Measurements from ENCODE around the gene HMOX1.

Gene HMOX1, protein sequence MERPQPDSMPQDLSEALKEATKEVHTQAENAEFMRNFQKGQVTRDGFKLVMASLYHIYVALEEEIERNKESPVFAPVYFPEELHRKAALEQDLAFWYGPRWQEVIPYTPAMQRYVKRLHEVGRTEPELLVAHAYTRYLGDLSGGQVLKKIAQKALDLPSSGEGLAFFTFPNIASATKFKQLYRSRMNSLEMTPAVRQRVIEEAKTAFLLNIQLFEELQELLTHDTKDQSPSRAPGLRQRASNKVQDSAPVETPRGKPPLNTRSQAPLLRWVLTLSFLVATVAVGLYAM

GRCh38 chr22:35380537-35381423 lies at the start of gene HMOX1:
Gene HMOX1 (plus strand): TSS chr22:35381096. CDS start chr22:35381174, 78 bp downstream.
- DNase-seq: peak; percentile 75

GRCh38 chr22:35332278-35332677 lies 48.6 kb upstream of the HMOX1 start:
- DNase-seq: no peak

DNA sequence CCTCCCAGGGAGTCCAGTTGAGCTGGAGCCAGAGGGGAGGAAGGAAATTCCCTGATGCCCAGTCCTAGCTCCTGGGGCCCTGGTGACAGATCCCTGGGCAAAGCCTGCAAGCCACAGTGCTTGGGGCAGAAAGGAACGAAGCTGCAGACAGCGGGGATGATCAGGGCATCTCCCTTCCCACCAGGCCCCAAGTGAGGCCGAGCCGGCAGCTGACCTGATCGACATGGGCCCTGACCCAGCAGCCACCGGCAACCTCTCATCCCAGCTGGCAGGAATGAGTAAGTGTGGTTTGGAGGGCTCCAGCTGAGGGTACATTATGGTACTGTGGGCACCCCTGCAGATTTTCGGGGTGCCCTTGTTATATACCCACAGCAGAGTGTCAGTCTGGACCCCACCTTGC lies 47.7 kb upstream of the HMOX1 start:
- DNase-seq: no peak

DNA sequence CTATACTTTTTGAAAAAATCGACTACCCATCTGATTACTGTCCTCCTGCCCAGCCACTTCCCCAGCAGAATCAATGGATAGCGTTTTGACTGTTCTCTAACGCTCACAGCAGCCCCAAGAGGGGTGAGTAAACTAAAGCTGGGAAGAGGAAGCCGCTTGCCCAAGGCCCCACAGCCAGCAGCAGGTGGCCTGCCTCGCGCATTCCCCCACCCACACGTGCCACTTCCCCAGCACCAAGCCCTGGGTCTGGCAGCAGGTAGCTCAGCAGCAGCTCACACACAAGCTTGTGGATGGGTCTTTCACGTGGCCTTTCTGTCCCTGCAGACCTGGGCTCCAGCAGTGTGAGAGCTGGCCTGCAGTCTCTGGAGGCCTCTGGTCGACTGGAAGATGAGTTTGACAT lies 46.9 kb upstream of the HMOX1 start:
- DNase-seq: no peak

DNA sequence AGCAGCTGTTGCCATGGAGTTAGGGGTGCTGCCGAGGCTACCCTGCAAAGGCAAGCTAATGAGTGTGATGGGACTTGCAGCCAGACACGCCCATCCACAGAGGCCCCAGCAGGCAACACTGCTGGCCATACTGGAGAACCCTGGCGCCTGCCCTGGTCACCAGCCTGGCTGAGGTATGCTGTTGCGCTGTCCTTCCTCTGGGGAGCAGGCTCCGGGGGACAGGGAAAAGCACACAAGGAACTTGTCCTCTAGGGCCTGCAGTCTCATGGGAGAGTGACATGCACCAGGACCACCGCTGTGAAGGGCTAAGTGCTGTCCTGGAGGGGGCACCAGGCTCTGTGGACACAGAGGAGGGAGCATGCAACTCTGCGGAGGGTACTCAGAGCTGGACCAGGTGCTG lies 45.4 kb upstream of the HMOX1 start:
- DNase-seq: no peak

DNA sequence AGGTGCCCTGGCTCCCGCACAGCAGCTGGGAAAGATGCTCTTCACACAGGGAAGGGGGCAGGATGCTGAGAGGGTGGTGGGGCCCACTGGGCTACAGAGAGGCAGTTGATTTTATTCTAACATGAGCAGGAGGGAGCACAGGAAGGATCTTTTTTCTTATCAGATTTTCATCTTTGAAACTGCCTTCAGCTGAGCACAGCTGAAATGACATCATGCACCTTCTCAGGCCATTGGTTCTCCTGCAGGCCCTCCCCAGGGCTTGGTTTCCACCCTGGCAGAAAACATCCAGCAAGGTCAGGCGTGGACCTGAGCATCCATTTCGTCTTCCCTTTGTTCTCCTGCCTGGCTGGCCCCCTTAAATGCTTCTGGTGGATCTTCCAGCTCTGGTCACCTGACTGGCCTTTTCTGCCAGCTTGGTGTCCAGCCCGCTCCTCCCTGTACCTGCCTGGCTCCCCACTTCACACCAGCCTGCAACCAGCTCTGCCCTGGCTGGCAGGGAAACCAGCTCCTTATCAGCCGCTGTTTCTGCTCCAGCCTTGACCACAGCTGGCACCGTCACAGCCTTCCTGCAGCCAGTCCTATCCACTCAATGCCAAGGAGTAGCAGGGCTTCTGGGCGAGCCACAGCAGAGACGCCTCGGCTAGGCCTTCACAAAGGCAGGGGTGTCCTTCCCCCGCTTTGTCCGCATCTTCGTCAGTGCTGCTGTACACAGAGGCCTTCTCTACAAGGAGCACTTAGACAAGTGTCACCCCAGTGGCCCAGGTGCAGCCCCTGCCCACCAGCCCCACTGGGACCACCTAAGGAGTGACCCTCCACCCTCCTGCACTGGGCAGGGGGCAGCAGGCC lies 44.7 kb upstream of the HMOX1 start:
- DNase-seq: no peak

DNA sequence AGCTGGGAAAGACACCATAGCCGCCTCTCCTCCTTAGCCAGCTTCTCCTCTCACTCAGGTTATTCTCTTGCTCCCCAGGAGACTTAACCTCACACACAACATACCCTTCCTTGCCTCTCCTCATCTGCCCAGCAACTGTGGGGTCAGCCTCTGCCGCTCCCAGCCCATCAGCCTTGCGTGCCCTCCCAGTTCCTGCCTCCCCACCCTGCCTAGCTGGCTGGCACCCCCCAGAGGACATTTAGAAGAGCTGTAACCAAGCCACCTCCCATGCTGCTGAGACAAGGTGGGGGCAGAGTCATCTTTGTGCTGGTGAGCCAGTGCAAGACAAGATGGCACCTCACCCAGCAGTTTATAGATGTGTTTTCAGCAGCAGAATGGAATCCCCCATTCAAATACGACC lies 43.0 kb upstream of the HMOX1 start:
- no peak for DNase-seq

GRCh38 chr22:35341090-35341874 lies 39.6 kb upstream of the HMOX1 start:
- no peak for DNase-seq

GRCh38 chr22:35342390-35342789 lies 38.5 kb upstream of the HMOX1 start:
- no peak for DNase-seq

GRCh38 chr22:35343664-35344550 lies 37.0 kb upstream of the HMOX1 start:
- DNase-seq: no peak

DNA sequence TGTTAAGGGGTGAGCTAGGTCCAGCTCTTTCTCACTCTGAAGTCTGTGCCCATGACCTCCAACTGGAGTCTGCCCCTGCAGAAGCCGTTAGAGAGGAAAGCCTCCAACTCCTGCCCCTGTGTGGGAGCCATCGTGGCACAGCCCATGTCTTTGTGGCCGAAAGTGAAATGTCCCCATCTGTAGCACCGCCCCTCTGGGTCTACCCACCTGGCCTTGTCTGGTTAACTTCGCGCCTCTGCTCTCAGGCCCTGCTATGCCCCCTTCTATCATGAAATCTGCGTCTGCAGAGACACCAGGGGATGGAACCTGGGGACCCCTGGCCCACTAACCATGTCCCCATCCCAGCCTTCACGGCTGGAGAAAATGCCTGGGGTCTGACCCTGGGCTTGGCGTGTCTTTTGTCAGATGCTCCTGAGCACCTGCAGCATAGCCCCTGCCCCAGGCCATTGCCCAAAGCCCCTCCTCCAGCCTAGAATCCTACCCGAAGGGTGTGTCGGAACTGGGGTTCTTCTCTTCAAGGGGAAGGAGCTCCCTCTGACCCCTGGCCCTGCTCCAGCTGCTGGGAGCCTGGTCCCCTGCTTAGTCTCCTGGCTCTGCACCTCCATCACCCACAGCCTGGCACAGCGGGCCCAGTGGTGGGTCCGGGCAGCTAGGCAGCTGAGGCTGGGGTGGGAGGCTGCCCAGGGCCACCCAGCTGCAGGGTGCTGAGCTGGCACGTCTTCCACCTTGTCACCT lies 35.8 kb upstream of the HMOX1 start:
- no peak for DNase-seq

- no peak for DNase-seq
These were observed 34.9 kb upstream of the HMOX1 start for GRCh38 chr22:35345808-35346505.

DNA sequence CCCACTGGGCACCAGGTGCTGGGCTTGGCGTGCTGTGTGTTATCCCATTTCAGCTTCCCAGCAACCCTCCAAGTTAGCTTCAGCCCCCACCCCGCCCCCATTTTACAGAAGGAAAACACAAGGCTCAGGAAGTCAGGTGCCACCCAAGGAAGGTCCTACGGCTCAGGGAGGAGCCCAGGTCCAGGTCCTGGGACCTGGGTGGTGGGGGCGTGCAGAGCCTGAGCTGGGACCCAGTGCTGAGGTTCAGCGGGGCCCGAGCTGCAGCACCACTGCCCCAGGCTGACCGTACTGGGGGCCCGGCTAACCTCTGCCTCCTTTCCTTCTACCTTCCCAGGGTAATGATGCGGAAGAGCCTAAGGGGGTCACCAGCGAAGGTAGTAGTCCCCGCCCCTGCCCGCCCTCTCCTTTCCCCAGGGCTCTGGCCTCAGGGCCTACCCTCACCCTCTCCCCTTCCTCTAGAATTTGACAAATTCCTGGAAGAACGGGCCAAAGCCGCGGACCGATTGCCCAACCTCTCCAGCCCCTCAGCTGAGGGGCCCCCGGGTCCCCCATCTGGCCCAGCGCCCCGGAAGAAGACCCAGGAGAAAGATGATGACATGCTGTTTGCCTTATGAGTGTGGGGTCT lies 34.2 kb upstream of the HMOX1 start:
- no peak for DNase-seq

GRCh38 chr22:35347462-35347861 lies 33.4 kb upstream of the HMOX1 start:
- DNase-seq: no peak

GRCh38 chr22:35348026-35348590 lies 32.8 kb upstream of the HMOX1 start:
- DNase-seq: no peak

DNA sequence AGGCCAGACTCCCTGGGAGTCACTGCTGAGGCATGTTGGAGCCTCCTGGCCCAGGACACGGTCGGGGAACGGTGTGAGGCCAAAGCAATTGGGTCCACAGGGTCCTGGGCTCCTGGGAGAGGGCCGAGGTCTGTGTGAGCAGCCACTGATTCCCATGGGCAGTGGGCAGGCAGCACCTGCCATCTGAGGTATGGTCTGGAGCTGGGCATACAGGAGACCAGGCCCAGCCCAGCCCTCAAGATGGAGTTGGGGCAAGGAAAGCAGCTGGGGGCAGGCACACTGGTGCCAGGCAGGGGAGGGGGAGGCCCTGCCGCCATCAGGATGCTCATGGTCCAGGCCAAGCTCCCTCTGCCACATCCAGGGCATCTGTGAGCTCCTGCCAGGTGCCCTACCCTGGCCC lies 32.2 kb upstream of the HMOX1 start:
- DNase-seq: no peak

GRCh38 chr22:35349368-35349703 lies 31.6 kb upstream of the HMOX1 start:
- DNase-seq: no peak

GRCh38 chr22:35349704-35350538 lies 31.0 kb upstream of the HMOX1 start:
- peak; percentile 54 for DNase-seq
